Measurements from ENCODE around the gene NADSYN1. TPM values are rescaled to one million over a fixed set of nuclear protein-coding genes. Genes with fewer than 3 reads are reported as not detected.

Gene NADSYN1
- total RNA-seq, 6 donors from 2014 or later: 46.8 to 248 (median 79.5) TPM

GRCh38 chr11:71456831-71457230 is 3.8 kb downstream of the NADSYN1 start:
- Histone ChIP-seq H3K27me3 (no peaks in the 10 kb centered on the region), H3K4me3 (no peak overlapping the region), H3K27ac (no peak overlapping the region), H3K36me3 (peaks cover 24 to 69% (median 62%) of the 10 kb centered on the region in 4 donors), H3K4me1 (peaks cover 15 to 24% (median 22%) of the 10 kb centered on the region in 4 donors), H3K9me3 (no peaks in the 10 kb centered on the region)
- 93 to 96% methylated on average over 10 of the region's 10 CpGs for WGBS, 2 donors
- ATAC-seq (ENCODE audit: low FRiP score in 2 of 2) (no peak), DNase-seq (no peak)
- TF ChIP-seq CTCF (IDR thresholded peaks at IDR 0.05): no peak
- no peak for TF ChIP-seq POLR2AphosphoS5 (IDR thresholded peaks at IDR 0.05)
- no peak for TF ChIP-seq POLR2A (IDR thresholded peaks at IDR 0.05)
- no peak for TF ChIP-seq EP300 (IDR thresholded peaks at IDR 0.05)

GRCh38 chr11:71458146-71459070 is 5.4 kb downstream of the NADSYN1 start:
- H3K27ac ChIP-seq: no peak overlapping the region
- ATAC-seq (ENCODE audit: low FRiP score in 2 of 2) (no peak), DNase-seq (no peak)
- TF ChIP-seq CTCF (IDR thresholded peaks at IDR 0.05) (no peak), POLR2A (IDR thresholded peaks at IDR 0.05) (no peak)
- H3K4me3 ChIP-seq: no peak overlapping the region
- peaks cover 10 to 18% (median 14%) of the 10 kb centered on the region in 4 donors for H3K4me1 ChIP-seq
- WGBS, 2 donors: 92 to 95% methylated on average over 10 to 25 of the region's 26 CpGs
- H3K9me3 ChIP-seq: no peaks in the 10 kb centered on the region
- H3K36me3 ChIP-seq: peaks cover 24 to 83% (median 70%) of the 10 kb centered on the region in 4 donors
- H3K27me3 ChIP-seq: no peaks in the 10 kb centered on the region

- TF ChIP-seq POLR2A (IDR thresholded peaks at IDR 0.05) (no peak), POLR2AphosphoS5 (IDR thresholded peaks at IDR 0.05) (no peak), EP300 (IDR thresholded peaks at IDR 0.05) (no peak), CTCF (IDR thresholded peaks at IDR 0.05) (no peak)
- Histone ChIP-seq H3K4me3 (no peak overlapping the region), H3K27ac (no peak overlapping the region), H3K4me1 (peaks cover 3 to 10% (median 7%) of the 10 kb centered on the region in 4 donors), H3K36me3 (peaks cover 24 to 91% (median 75%) of the 10 kb centered on the region in 4 donors), H3K27me3 (no peaks in the 10 kb centered on the region), H3K9me3 (no peaks in the 10 kb centered on the region)
- ATAC-seq (ENCODE audit: low FRiP score in 2 of 2) (no peak), DNase-seq (no peak)
- 92% methylated on average over 14 to 20 of the region's 23 CpGs for WGBS, 2 donors
Observed at GRCh38 chr11:71459076-71459766, 6.2 kb downstream of the NADSYN1 start.

- Histone ChIP-seq H3K27ac (no peak overlapping the region), H3K4me3 (no peak overlapping the region), H3K9me3 (no peaks in the 10 kb centered on the region), H3K27me3 (no peaks in the 10 kb centered on the region), H3K4me1 (peaks cover 0 to 4% (median under 1%) of the 10 kb centered on the region in 4 donors), H3K36me3 (peaks cover 24 to 93% (median 75%) of the 10 kb centered on the region in 4 donors)
- TF ChIP-seq EP300 (IDR thresholded peaks at IDR 0.05) (no peak), POLR2A (IDR thresholded peaks at IDR 0.05) (no peak), CTCF (IDR thresholded peaks at IDR 0.05) (no peak), POLR2AphosphoS5 (IDR thresholded peaks at IDR 0.05) (no peak)
- WGBS, 2 donors: 62 to 69% methylated on average over 11 of the region's 11 CpGs
- ATAC-seq (ENCODE audit: low FRiP score in 2 of 2): no peak
- DNase-seq: no peak
Observed at GRCh38 chr11:71459767-71460320, 6.8 kb downstream of the NADSYN1 start.
